ENCODE measurements around the gene CPTP. TPM values are rescaled to one million over a fixed set of nuclear protein-coding genes. Genes with fewer than 3 reads are reported as not detected.
A peak's percentile ranks its signal among the peaks of the same experiment; 100 is the strongest.

The CPTP gene
- total and polyA plus RNA-seq, 11 donors = 50.7 to 226 (median 72.4) TPM

DNA sequence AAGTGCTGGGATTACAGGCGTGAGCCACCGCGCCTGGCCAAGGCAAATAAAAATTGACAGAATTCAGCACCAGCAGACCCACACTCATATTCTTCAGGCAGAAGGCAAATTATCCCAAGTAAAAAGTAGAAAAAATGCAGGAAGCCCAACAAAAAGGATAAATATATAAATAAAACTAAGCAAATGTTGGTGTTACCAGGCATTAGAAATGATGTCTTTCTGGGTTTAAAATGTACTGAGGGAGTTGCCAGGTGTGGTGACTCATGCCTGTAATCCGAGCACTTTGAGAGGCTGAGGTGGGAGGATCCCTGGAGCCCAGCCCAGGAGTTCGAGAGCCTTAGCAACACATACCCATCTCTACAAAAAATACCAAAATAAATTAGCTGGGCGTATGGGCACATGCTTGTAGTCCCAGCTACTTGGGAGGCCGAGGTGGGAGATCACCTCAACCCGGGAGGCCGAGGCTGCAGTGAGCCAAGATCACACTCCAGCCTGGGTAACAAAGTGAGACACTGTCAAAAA, 6.4 kb upstream of the CPTP start:
- H3K9me3 ChIP-seq = no peaks in the 10 kb centered on the region
- peak overlapping the region in 11 of 12 donors; percentile 33 to 81 (median 46) for H3K27ac ChIP-seq
- H3K27me3 ChIP-seq = no peaks in the 10 kb centered on the region
- no peak for TF ChIP-seq POLR2A (IDR thresholded peaks at IDR 0.05)
- TF ChIP-seq, protein P1, sequence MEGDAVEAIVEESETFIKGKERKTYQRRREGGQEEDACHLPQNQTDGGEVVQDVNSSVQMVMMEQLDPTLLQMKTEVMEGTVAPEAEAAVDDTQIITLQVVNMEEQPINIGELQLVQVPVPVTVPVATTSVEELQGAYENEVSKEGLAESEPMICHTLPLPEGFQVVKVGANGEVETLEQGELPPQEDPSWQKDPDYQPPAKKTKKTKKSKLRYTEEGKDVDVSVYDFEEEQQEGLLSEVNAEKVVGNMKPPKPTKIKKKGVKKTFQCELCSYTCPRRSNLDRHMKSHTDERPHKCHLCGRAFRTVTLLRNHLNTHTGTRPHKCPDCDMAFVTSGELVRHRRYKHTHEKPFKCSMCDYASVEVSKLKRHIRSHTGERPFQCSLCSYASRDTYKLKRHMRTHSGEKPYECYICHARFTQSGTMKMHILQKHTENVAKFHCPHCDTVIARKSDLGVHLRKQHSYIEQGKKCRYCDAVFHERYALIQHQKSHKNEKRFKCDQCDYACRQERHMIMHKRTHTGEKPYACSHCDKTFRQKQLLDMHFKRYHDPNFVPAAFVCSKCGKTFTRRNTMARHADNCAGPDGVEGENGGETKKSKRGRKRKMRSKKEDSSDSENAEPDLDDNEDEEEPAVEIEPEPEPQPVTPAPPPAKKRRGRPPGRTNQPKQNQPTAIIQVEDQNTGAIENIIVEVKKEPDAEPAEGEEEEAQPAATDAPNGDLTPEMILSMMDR (IDR thresholded peaks at IDR 0.05) = no peak
- DNase-seq = peak in 4 of 5 donors; percentile 72 to 89 (median 82)
- 60 to 66% (median 65%) methylated on average over 9 of the region's 9 CpGs for WGBS, 4 donors
- ATAC-seq = peak; percentile 65 to 83 (median 73)
- peaks cover 0 to 70% (median 52%) of the 10 kb centered on the region in 9 donors for H3K36me3 ChIP-seq
- H3K4me3 ChIP-seq = no peak overlapping the region
- H3K4me1 ChIP-seq = peaks cover 0 to 51% (median 29%) of the 10 kb centered on the region in 12 donors
- intact Hi-C loops (cut with DNase I) = no loop called here

DNA sequence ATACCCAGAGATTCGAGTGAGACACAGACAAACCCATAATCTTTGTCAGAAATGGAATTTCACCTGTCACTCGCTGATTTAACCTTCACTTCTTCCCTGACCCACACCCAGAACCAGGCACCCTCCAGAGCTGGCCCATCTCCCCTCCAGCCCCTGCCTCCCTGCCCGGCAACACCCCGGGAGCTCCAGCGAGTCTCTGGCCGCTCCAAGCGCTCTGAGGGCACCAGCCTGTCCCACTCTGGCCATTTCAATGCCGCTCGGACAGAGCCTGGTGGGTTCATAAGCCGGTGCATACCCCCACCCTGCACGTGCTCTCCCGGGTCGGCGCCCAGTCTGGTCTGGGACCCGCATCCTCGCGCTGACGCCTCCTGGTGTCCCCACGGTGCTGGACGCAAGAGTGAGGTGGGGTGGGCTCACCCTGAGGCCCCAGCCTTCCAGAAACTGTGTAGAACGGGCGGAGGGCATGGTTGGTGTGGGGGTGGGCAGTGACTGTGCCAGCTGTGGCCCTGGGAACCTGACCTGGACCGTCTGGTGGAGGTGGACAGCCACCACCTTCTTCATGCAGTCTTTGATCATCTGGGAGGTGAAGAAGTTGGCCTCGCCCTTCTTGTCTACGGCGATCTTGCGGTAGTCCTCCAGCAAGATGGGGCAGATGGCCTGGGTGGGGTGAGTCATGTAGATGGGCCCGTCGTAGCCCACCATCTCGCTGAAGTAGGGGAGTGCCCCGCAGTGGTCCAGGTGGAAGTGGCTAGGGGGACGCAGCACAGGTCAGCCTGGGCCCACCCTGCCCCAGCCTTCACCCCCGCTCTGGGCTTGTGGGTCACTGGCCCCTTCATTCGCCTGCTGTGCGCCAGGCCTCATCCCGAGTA, 5.6 kb upstream of the CPTP start:
- peaks cover 0 to 62% (median 43%) of the 10 kb centered on the region in 9 donors for H3K36me3 ChIP-seq

DNA sequence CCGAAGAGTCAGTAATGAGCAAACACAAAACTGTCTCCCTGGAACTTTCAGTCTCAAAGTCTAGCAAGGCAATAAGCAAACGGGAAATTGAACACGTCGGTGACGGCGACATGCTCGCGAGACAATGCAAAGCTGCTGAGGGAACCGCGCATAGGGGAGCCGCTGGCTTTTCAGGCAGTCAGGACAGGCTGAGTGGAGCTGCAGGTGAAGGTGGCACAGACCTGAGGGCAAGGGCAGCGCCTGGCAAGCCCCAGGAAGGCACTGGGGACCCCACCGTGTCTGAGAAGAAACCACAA, 5.0 kb upstream of the CPTP start:
- peaks cover 0 to 56% (median 38%) of the 10 kb centered on the region in 9 donors for H3K36me3 ChIP-seq
- peak overlapping the region in 2 of 12 donors; percentile 69 to 81 for H3K27ac ChIP-seq
- peaks cover 2 to 56% (median 34%) of the 10 kb centered on the region in 12 donors for H3K4me1 ChIP-seq
- intact Hi-C loops (cut with DNase I) = no loop called here
- TF ChIP-seq, protein P1 (IDR thresholded peaks at IDR 0.05) = no peak
- TF ChIP-seq POLR2A (IDR thresholded peaks at IDR 0.05) = no peak
- no peaks in the 10 kb centered on the region for H3K27me3 ChIP-seq
- H3K4me3 ChIP-seq = no peak overlapping the region
- no peaks in the 10 kb centered on the region for H3K9me3 ChIP-seq
- ATAC-seq (no peak), DNase-seq (no peak)
- WGBS, 4 donors = 90 to 97% (median 94%) methylated on average over 13 of the region's 13 CpGs

More for the DNA sequence above, 5.6 kb upstream of the CPTP start:
- WGBS, 4 donors = 88 to 92% (median 91%) methylated on average over 25 to 36 of the region's 36 CpGs
- peak in 2 of 4 donors; percentile 2 to 5 for ATAC-seq
- no peaks in the 10 kb centered on the region for H3K9me3 ChIP-seq
- TF ChIP-seq POLR2A (IDR thresholded peaks at IDR 0.05) = no peak
- TF ChIP-seq, protein P1 (IDR thresholded peaks at IDR 0.05) = no peak
- intact Hi-C loops (cut with DNase I) = no loop called here
- H3K4me3 ChIP-seq = no peak overlapping the region
- DNase-seq = no peak
- H3K27ac ChIP-seq = peak overlapping the region in 10 of 12 donors; percentile 33 to 81 (median 53)
- peaks cover 2 to 56% (median 34%) of the 10 kb centered on the region in 12 donors for H3K4me1 ChIP-seq
- no peaks in the 10 kb centered on the region for H3K27me3 ChIP-seq

All from heart left ventricle (tissue), 16 donors.